ENCODE measurements around the gene NRM. TPM values are rescaled to one million over a fixed set of nuclear protein-coding genes. Genes with fewer than 3 reads are reported as not detected.

The NRM gene
- polyA plus RNA-seq, 1 donor from 2014 or later = 7.1 TPM

GRCh38 chr6:30676660-30677285, 14.0 kb downstream of the NRM start:
- Histone ChIP-seq H3K4me3 (ENCODE audit: low read length) (no peak overlapping the region), H3K36me3 (ENCODE audit: insufficient read depth, low read length) (no peaks in the 10 kb centered on the region), H4K20me1 (ENCODE audit: insufficient read depth) (peaks cover 15% of the 10 kb centered on the region), H3K9me3 (ENCODE audit: low read length) (no peaks in the 10 kb centered on the region), H3F3A (ENCODE audit: insufficient read depth, low read length, poor library complexity, severe bottlenecking) (no peaks in the 10 kb centered on the region), H3K9ac (ENCODE audit: low read length) (no peak overlapping the region), H3K4me2 (ENCODE audit: low read length) (no peak overlapping the region), H2AFZ (ENCODE audit: low read depth, low read length) (no peak overlapping the region), H3K27ac (ENCODE audit: low read length) (no peak overlapping the region), H3K9me2 (ENCODE audit: insufficient read depth, low read length) (no peaks in the 10 kb centered on the region), H3K79me2 (replicated peaks; ENCODE audit: insufficient read depth, low read length) (peaks cover 19% of the 10 kb centered on the region), H3K27me3 (ENCODE audit: insufficient read depth, low read depth, low read length) (no peaks in the 10 kb centered on the region)
- no peak for TF ChIP-seq RAD21 (conservative IDR thresholded peaks at IDR 0.05)
- no peak for TF ChIP-seq EP300 (conservative IDR thresholded peaks at IDR 0.05; ENCODE audit: poor library complexity, severe bottlenecking)
- no peak for TF ChIP-seq POLR2AphosphoS5 (IDR thresholded peaks at IDR 0.05)
- TF ChIP-seq CTCF (IDR thresholded peaks at IDR 0.05; ENCODE audit: poor library complexity, severe bottlenecking) = no peak
- no peak for TF ChIP-seq REST (IDR thresholded peaks at IDR 0.05; ENCODE audit: borderline replicate concordance)
- no peak for TF ChIP-seq TAF1 (IDR thresholded peaks at IDR 0.05; ENCODE audit: low read depth)
- no peak for TF ChIP-seq SMC3 (conservative IDR thresholded peaks at IDR 0.05; ENCODE audit: poor library complexity)
- no peak for TF ChIP-seq MXI1 (conservative IDR thresholded peaks at IDR 0.05; ENCODE audit: poor library complexity, severe bottlenecking)

- H3K4me3 ChIP-seq (ENCODE audit: low read length) = peak within 1 kb of the TSS; percentile 92
- H3K36me3 ChIP-seq (ENCODE audit: insufficient read depth, low read length) = no peaks in the 10 kb centered on the region
- TF ChIP-seq CTCF (IDR thresholded peaks at IDR 0.05; ENCODE audit: poor library complexity, severe bottlenecking) = peak; percentile 81
- peak; percentile 49 for TF ChIP-seq RAD21 (conservative IDR thresholded peaks at IDR 0.05)
- TF ChIP-seq MXI1 (conservative IDR thresholded peaks at IDR 0.05; ENCODE audit: poor library complexity, severe bottlenecking) = peak; percentile 88
- TF ChIP-seq POLR2AphosphoS5 (IDR thresholded peaks at IDR 0.05) = peak; percentile 27
- TF ChIP-seq SMC3 (conservative IDR thresholded peaks at IDR 0.05; ENCODE audit: poor library complexity) = peak; percentile 59
- no peak for TF ChIP-seq TAF1 (IDR thresholded peaks at IDR 0.05; ENCODE audit: low read depth)
- peak within 1 kb of the TSS; percentile 40 for H3K27ac ChIP-seq (ENCODE audit: low read length)
- no peaks in the 10 kb centered on the region for H3F3A ChIP-seq (ENCODE audit: insufficient read depth, low read length, poor library complexity, severe bottlenecking)
- H3K9ac ChIP-seq (ENCODE audit: low read length) = peak within 1 kb of the TSS; percentile 80
- peak within 1 kb of the TSS; percentile 57 for H2AFZ ChIP-seq (ENCODE audit: low read depth, low read length)
- no peaks in the 10 kb centered on the region for H3K9me3 ChIP-seq (ENCODE audit: low read length)
- no peaks in the 10 kb centered on the region for H3K27me3 ChIP-seq (ENCODE audit: insufficient read depth, low read depth, low read length)
- peak within 1 kb of the TSS; percentile 46 for H3K4me2 ChIP-seq (ENCODE audit: low read length)
- no peaks in the 10 kb centered on the region for H4K20me1 ChIP-seq (ENCODE audit: insufficient read depth)
- peaks cover 8% of the 10 kb centered on the region for H3K79me2 ChIP-seq (replicated peaks; ENCODE audit: insufficient read depth, low read length)
- no peaks in the 10 kb centered on the region for H3K9me2 ChIP-seq (ENCODE audit: insufficient read depth, low read length)
Measured at GRCh38 chr6:30672445-30673253, 18.1 kb downstream of the NRM start, which contains the start of gene DHX16. TSS of gene DHX16 (minus strand) at chr6:30673006. CDS start at chr6:30672841, 165 bp downstream.
